Mesothelial cell of epicardium (in vitro differentiated cells): ENCODE results near the gene UBE4A. TPM values are rescaled to one million over a fixed set of nuclear protein-coding genes. Genes with fewer than 3 reads are reported as not detected.

ENCODE experiments used
- DNase-seq, 2 experiments: peaks; one replicate each; pipeline ENCODE4 v3.0.0; 2021; ENCODE audit warnings: low spot score in 2 of 2; ENCODE audit not compliant: unreplicated experiment in 2 of 2
- H3K27ac Mint-ChIP-seq: 2 replicates; pipeline ENCODE4 v1.8.0; 2021; ENCODE audit warnings: mixed read lengths
- H3K27me3 Mint-ChIP-seq: 2 replicates; pipeline ENCODE4 v1.8.0; 2021; ENCODE audit warnings: low read depth, mixed read lengths
- H3K36me3 Mint-ChIP-seq: 2 replicates; pipeline ENCODE4 v1.8.0; 2021; ENCODE audit warnings: mixed read lengths
- H3K4me1 Mint-ChIP-seq: 2 replicates; pipeline ENCODE4 v1.8.0; 2021; ENCODE audit warnings: mixed read lengths
- H3K4me3 Mint-ChIP-seq: 2 replicates; pipeline ENCODE4 v1.8.0; 2021; ENCODE audit warnings: mild to moderate bottlenecking, moderate library complexity, mixed read lengths
- H3K9me3 Mint-ChIP-seq: 2 replicates; pipeline ENCODE4 v1.8.0; 2021; ENCODE audit warnings: mixed read lengths
- CTCF ChIP-seq: fragments of 200-600 bp; sonication (generic); IDR thresholded peaks from one replicate; pipeline ENCODE4 v1.5.0; 2021; ENCODE audit warnings: antibody characterized with exemption; ENCODE audit not compliant: unreplicated experiment
- total RNA-seq: library from RNA; stranded (reverse); gene quantifications from 3 replicates; pipeline ENCODE4 v1.2.1, GENCODE V29; 2021

The UBE4A gene
- total RNA-seq, 1 donor from 2014 or later: 40.5 TPM

- H3K4me1 Mint-ChIP-seq: no peaks in the 10 kb centered on the region
- TF ChIP-seq CTCF: no peak
- DNase-seq: no peak
- H3K27ac Mint-ChIP-seq: no peak overlapping the region
- H3K9me3 Mint-ChIP-seq: no peaks in the 10 kb centered on the region
- no peak overlapping the region for H3K4me3 Mint-ChIP-seq
- no peaks in the 10 kb centered on the region for H3K27me3 Mint-ChIP-seq
- peaks cover 52% of the 10 kb centered on the region for H3K36me3 Mint-ChIP-seq
These were observed 15.3 kb downstream of the UBE4A start for GRCh38 chr11:118374729-118375128.

GRCh38 chr11:118375978-118376377 is 16.6 kb downstream of the UBE4A start:
- no peak overlapping the region for H3K27ac Mint-ChIP-seq
- H3K4me3 Mint-ChIP-seq: no peak overlapping the region
- no peaks in the 10 kb centered on the region for H3K9me3 Mint-ChIP-seq
- H3K4me1 Mint-ChIP-seq: no peaks in the 10 kb centered on the region
- peaks cover 46% of the 10 kb centered on the region for H3K36me3 Mint-ChIP-seq
- H3K27me3 Mint-ChIP-seq: no peaks in the 10 kb centered on the region
- DNase-seq: no peak
- no peak for TF ChIP-seq CTCF

- no peak for TF ChIP-seq CTCF
- Mint-ChIP-seq H3K27me3 (no peaks in the 10 kb centered on the region), H3K9me3 (no peaks in the 10 kb centered on the region), H3K36me3 (peaks cover 41% of the 10 kb centered on the region), H3K4me1 (no peaks in the 10 kb centered on the region), H3K27ac (no peak overlapping the region), H3K4me3 (no peak overlapping the region)
- no peak for DNase-seq
These were observed 20.1 kb downstream of the UBE4A start for GRCh38 chr11:118379497-118379896.

- no peak for DNase-seq
- Mint-ChIP-seq H3K4me3 (no peak overlapping the region), H3K36me3 (peaks cover 36% of the 10 kb centered on the region), H3K4me1 (no peaks in the 10 kb centered on the region), H3K27ac (no peak overlapping the region), H3K9me3 (no peaks in the 10 kb centered on the region), H3K27me3 (no peaks in the 10 kb centered on the region)
- TF ChIP-seq CTCF: no peak
These were observed 21.2 kb downstream of the UBE4A start for GRCh38 chr11:118380571-118380970.

- H3K27me3 Mint-ChIP-seq: no peaks in the 10 kb centered on the region
- H3K36me3 Mint-ChIP-seq: peaks cover 32% of the 10 kb centered on the region
- no peak overlapping the region for H3K4me3 Mint-ChIP-seq
- DNase-seq: no peak
- no peak for TF ChIP-seq CTCF
- no peaks in the 10 kb centered on the region for H3K4me1 Mint-ChIP-seq
- H3K27ac Mint-ChIP-seq: no peak overlapping the region
- no peaks in the 10 kb centered on the region for H3K9me3 Mint-ChIP-seq
These were observed 23.6 kb downstream of the UBE4A start for GRCh38 chr11:118382954-118383353.

GRCh38 chr11:118383657-118384056 is 24.3 kb downstream of the UBE4A start:
- Mint-ChIP-seq H3K4me3 (no peak overlapping the region), H3K36me3 (peaks cover 32% of the 10 kb centered on the region), H3K27me3 (no peaks in the 10 kb centered on the region), H3K4me1 (no peaks in the 10 kb centered on the region), H3K9me3 (no peaks in the 10 kb centered on the region), H3K27ac (no peak overlapping the region)
- no peak for TF ChIP-seq CTCF
- no peak for DNase-seq
